ENCODE results near the gene TMEM255B. TPM values are rescaled to one million over a fixed set of nuclear protein-coding genes. Genes with fewer than 3 reads are reported as not detected.
"Not testable (repeated sequence)": the region's sequence is repeated elsewhere in the genome, so short reads cannot be mapped to it uniquely, and the experiment has no call there.

The TMEM255B gene
- total RNA-seq, 2 experiments from 2014 or later = 1.7 to 1.8 TPM

DNA sequence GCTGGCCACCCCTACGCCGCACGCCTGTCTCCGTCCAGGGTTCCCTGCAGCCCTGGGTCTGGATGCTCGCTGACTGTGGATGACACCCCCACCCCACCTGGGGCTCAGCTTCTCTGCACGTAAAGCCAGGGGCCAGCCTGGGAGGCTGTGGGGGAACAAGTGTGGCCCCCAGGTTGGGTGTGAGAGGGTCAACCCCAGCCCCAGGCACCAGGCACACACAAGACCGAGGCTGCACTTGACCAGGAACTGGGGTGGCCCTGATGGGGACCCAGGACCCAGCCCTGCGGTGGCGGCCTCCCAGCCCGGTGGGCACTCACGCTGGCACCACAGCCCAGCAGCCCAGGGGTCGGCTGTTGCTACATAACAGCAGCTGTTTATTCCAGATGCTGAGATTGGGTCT lies 63.2 kb downstream of the TMEM255B start:
- CTCF ChIA-PET = no interaction called here
- Mint-ChIP-seq H3K4me3 (no peak overlapping the region), H3K27ac (no peak overlapping the region), H3K4me1 (ENCODE audit: low read depth) (peaks cover 4% of the 10 kb centered on the region), H3K27me3 (no peaks in the 10 kb centered on the region), H3K36me3 (ENCODE audit: low read depth) (peaks cover 13% of the 10 kb centered on the region), H3K9me3 (no peaks in the 10 kb centered on the region)
- DNase-seq (no peak), ATAC-seq (no peak)
- POLR2A ChIA-PET = no interaction called here
- TF ChIP-seq, protein P1, sequence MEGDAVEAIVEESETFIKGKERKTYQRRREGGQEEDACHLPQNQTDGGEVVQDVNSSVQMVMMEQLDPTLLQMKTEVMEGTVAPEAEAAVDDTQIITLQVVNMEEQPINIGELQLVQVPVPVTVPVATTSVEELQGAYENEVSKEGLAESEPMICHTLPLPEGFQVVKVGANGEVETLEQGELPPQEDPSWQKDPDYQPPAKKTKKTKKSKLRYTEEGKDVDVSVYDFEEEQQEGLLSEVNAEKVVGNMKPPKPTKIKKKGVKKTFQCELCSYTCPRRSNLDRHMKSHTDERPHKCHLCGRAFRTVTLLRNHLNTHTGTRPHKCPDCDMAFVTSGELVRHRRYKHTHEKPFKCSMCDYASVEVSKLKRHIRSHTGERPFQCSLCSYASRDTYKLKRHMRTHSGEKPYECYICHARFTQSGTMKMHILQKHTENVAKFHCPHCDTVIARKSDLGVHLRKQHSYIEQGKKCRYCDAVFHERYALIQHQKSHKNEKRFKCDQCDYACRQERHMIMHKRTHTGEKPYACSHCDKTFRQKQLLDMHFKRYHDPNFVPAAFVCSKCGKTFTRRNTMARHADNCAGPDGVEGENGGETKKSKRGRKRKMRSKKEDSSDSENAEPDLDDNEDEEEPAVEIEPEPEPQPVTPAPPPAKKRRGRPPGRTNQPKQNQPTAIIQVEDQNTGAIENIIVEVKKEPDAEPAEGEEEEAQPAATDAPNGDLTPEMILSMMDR (IDR thresholded peaks at IDR 0.05) = no peak
- intact Hi-C loops (cut with micrococcal nuclease) = no loop called here

DNA sequence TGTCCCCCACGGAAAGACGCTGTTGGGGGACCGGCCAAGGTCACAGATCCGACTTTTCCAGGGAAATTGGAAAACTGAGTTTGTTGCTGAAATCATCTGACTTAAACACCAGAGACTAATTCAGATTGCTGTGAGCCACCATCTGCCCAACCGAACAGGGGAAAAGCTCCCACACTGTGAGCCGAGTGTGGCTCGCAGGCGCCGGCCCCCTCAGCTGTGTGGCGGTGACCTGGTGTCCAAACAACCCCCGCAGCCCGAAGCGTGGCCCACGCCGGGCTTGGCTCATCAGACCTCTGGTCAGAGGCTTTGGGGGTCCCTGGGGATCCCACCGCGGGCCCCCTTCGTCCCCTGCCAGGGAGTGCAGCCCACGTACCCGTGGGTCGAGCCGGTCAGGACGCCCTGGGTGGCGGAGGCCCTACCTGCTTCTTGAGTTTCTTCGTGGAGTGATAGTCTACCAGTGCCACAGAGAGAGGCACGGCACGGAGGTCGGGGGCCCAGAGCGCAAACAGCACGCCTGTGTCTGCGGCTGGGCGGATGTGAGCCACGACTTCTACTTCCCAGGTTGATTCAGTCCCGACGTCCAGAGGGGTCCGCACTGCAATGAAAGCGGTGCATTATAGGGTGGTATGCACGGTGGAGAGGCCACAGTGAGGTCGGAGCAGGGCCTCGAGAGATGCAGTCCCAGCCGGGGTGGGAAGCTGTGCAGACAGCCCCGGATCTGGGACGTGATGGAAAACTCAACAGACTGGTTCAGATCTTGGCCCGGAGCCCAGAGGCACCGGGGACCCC lies 64.1 kb downstream of the TMEM255B start:
- ChIA-PET CTCF (no interaction called here), POLR2A (no interaction called here)
- Mint-ChIP-seq H3K4me1 (ENCODE audit: low read depth) (no peaks in the 10 kb centered on the region), H3K36me3 (ENCODE audit: low read depth) (peaks cover 14% of the 10 kb centered on the region), H3K4me3 (no peak overlapping the region), H3K9me3 (no peaks in the 10 kb centered on the region), H3K27ac (no peak overlapping the region), H3K27me3 (no peaks in the 10 kb centered on the region)
- intact Hi-C loops (cut with micrococcal nuclease) = no loop called here
- ATAC-seq (no peak), DNase-seq (no peak)
- TF ChIP-seq, protein P1 (IDR thresholded peaks at IDR 0.05) = no peak

DNA sequence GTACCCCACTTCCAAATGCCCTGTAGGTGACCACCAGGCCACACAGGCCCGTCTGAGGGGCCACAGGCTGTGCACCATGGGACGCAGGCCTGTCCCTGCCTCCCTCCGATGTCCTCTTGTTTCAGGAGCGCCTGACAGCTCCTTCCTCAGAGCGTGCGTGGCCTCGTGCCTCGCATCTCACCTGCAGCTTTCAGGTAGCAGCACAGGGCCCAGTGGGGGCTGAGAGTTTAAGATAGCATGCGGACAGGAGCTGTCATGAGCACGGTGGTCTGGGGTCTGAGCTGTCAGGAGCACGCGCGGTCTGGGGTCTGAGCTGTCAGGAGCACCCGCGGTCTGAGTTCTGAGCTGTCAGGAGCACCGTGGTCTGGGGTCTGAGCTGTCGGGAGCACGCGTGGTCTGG lies 64.7 kb downstream of the TMEM255B start:
- Mint-ChIP-seq H3K4me3 (no peak overlapping the region), H3K9me3 (no peaks in the 10 kb centered on the region), H3K27me3 (no peaks in the 10 kb centered on the region), H3K27ac (no peak overlapping the region), H3K4me1 (ENCODE audit: low read depth) (no peaks in the 10 kb centered on the region), H3K36me3 (ENCODE audit: low read depth) (peaks cover 14% of the 10 kb centered on the region)
- POLR2A ChIA-PET = no interaction called here
- DNase-seq (no peak), ATAC-seq (no peak)
- TF ChIP-seq, protein P1 (IDR thresholded peaks at IDR 0.05) = no peak
- CTCF ChIA-PET = no interaction called here
- intact Hi-C loops (cut with micrococcal nuclease) = no loop called here

DNA sequence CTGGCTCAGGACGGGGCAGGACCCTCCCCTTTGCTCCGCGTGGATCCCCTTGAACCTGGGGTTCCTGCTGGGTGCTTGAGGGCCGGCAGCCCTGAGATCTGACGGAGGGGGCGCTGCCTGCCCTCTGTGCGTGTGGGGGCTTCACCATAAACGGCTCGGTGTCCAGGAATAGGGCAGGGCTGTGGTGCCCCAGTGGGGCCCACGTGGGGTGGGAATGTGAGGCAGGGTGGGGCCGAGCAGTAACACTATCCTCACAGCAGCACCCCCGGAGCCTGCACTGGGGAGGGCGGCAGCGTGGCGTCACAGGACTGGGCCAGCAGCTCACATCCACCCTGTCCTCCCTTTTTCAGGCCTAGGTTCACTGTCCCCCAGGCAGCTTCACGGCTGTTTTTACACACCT lies 66.8 kb downstream of the TMEM255B start:
- no peak for ATAC-seq
- DNase-seq = no peak
- Mint-ChIP-seq H3K4me3 (no peak overlapping the region), H3K9me3 (no peaks in the 10 kb centered on the region), H3K4me1 (ENCODE audit: low read depth) (no peaks in the 10 kb centered on the region), H3K27ac (no peak overlapping the region), H3K36me3 (ENCODE audit: low read depth) (peaks cover 14% of the 10 kb centered on the region), H3K27me3 (no peaks in the 10 kb centered on the region)
- CTCF ChIA-PET = no interaction called here
- POLR2A ChIA-PET = no interaction called here
- intact Hi-C loops (cut with micrococcal nuclease) = no loop called here
- TF ChIP-seq, protein P1 (IDR thresholded peaks at IDR 0.05) = no peak

DNA sequence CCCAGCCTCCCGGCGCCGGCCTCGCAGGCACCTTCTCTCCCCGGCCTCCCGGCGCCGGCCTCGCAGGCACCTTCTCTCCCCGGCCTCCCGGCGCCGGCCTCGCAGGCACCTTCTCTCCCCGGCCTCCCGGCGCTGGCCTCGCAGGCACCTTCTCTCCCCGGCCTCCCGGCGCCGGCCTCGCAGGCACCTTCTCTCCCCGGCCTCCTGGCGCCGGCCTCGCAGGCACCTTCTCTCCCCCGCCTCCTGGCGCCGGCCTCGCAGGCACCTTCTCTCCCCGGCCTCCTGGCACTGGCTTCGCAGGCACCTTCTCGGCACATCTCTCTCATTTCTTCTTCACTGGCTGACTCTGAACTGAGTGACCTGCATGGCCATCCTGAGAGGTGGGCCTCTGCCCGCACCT lies 67.4 kb downstream of the TMEM255B start:
- intact Hi-C loops (cut with micrococcal nuclease); H3K27me3 Mint-ChIP-seq; H3K9me3 Mint-ChIP-seq; DNase-seq; H3K4me1 Mint-ChIP-seq (ENCODE audit: low read depth); CTCF ChIA-PET; H3K4me3 Mint-ChIP-seq; ATAC-seq; H3K27ac Mint-ChIP-seq; POLR2A ChIA-PET: not testable (repeated sequence)
- peaks cover 12% of the 10 kb centered on the region for H3K36me3 Mint-ChIP-seq (ENCODE audit: low read depth)
